GM21360 (cell line): ENCODE measurements around the gene VAMP2.

ENCODE experiments used
- ATAC-seq: cut with Tn5 transposase; IDR thresholded peaks from one replicate; pipeline ENCODE4 v1.9.1; 2021; ENCODE audit warnings: mild to moderate bottlenecking, moderate library complexity; ENCODE audit not compliant: unreplicated experiment

The VAMP2 gene

DNA sequence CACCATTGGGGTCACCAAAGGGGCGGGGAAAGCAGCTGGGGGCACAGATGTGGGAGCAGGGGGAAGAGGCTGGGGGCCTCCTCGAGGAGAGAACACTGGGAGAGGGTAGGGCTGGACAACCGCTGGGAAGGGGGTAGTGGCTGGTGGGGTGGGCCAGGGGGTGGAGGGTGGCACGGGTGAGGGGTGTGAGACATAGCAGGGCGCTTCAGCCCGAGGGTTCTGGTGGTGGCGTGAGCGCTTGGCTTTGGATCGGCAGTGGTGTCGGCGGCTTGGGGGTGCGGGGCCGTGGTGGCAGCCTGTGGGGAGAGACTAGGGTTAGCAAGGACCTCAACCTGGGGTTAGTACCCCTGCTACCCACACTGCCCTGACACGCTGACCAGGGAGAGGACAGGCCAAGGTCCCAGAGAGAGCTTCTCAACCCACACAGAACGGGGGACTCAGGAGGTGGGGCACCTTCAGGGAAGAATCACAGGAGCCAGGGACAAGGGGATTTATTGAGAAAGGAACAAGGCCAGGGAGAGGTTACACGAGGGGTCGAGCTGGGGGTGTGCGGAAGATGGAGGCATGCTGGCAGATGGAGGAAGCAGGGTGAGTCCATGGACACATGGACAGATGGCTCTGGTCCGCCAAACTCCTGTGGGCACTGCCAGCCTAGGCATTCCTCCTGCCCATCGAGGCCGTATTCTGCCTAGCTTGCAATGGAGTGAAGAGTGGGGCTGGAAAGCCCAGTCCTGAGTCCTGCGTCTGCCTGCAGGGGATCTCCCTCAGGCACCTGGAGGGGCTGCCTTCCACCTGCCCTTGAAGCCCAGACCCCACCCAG, 19.0 kb downstream of the VAMP2 start:
- no peak for ATAC-seq

DNA sequence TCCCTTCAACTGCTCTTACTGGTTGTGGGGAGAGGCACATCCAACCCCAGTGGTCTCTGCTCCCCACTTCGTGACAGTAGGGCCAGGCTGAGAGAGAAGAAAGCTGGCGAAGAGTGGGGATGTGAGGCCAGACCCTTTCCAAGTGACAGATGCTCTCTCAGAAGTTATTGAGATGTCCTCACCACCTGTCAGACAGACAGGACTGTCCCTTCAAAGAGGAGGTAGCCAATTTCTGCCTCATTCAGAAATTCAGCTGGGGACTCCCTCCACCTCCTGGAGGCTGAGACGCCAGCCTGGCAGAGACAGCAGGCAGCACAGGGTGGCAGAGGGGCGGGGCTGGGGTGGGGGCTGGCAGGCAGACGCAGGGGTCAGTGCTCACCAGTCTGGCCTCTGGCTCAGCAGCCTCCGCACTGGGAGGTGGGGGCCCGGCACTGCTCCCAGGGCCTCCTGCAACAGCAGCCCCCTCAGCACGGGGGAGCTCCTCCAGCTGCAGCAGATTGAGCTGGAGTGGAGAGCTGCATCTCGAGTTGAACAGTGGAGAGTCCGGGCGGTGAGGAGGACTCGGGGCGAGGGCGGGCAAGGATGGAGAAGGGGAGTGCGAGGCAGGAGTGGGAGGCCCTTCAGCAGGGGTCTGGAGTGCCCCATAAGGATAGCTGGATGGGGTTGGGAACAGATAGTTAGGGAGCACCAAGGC, 19.7 kb downstream of the VAMP2 start:
- no peak for ATAC-seq

DNA sequence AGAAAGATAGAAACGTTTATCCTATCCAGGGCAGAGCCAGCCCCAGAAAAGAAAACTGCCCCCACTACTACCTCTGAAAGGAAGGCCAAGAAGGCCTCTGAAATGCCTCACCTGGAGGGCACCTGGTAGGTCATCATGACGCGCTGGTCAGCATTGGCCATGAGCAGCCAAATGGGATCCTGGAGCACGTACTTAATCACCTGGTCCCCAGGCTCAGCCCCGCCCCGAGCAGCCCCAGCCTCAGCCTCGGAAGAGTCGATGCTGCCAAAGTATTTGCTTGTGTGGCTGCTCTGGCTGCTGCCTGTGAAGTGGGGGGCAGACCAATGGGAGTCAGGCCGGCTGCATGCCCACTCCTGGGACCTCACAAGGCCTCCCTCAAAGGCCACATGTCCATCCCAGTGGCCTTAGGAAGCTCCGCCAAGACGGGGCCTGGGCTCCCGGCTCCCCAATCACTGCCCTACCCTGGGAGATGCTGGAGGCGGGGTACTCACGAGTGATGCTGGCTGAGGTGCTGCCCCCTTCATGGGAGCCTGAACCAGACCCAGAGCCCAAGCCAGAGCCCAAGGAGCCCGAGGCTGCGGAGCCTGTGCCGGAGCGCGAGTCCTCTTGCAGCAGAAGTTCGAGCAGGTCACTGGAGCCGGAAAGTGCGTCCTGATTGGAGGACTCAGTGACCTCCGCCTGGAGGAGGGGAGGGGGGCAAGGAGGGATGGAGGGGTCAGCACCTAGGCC, 20.4 kb downstream of the VAMP2 start:
- ATAC-seq, result no peak

DNA sequence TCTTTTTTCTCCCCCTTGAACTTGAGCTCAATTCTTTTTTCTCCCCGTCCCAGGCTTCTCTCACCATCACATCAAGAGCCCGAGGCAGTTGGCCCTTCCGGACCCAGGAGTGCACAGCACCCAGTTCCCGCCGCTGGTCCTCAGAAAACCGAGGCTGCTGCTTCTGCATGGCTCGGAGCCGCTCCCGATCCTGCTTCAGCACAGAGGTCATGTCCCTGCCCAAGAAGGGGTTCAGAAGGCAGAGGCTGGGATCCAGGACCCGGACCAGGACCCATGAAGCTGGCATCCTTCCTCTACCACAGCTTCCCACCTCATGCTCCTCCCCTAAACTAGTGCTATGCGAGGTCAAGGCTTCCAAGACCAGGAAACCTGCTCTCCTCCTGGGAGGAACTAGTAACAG, 21.0 kb downstream of the VAMP2 start:
- ATAC-seq, result no peak

DNA sequence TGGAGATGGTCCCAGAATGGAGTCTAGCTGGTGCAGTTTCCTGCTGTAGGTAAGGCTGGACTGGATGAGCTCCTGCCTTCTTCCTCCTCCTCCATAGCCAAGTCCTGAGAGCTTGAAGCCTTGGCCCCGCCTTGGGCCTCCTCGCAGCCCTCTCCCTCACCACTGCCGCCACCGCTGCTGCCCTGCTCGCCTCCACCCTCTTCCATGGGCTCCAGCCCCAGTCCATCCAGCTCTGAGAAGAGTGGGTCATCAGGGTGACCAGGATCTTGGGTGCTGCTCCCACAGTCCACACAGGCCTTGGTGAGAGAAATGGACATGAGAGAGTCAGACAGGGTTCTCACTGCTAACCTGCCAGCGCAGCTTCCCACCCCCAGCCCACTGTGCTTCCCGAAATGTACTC, 21.7 kb downstream of the VAMP2 start:
- no peak for ATAC-seq

DNA sequence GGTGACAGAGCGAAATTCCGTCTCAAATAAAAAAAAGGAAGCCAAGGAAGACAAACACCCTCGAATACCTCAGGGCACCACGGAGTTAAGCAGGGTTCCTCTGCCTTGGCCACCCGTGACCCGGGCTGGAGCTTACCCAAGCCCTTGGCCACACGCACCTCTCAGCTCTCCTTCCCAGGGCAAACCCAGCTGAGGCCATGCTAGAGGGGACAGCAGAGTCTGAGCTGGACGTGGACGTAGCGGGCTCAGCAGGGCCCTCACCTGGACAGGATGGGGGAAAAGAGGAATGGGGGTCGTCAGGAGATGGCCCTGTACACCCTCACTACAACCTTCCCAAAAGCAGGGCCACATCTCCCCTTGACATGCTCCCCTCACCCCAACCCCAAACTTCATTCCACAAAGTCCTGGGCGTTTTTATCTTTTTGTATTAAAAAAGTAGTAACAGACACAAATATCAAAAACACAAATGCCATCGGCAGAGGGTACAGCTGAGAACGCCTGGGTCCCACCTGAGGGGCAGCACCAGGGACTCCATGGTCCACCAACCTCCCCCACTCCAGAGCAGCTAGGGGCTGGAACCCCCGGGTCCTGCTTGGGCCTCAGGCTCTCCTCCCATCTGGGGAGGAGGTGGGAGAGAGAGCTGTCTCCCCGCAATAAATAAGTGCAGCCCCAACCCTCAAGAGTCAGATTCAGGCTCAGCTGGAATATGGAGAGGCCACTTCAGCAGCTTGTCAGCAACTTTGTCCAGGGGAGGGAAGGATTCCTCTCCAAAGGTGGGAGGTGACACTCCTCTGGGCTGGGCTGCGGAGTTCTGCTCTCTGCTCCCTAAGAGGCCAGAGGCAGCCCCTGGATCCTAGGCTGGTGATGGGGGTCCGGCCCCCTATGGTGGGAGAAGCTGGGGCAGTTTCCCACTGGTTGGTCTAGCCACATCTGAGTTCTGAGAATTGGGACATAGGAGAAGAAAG, 22.4 kb downstream of the VAMP2 start:
- no peak for ATAC-seq

DNA sequence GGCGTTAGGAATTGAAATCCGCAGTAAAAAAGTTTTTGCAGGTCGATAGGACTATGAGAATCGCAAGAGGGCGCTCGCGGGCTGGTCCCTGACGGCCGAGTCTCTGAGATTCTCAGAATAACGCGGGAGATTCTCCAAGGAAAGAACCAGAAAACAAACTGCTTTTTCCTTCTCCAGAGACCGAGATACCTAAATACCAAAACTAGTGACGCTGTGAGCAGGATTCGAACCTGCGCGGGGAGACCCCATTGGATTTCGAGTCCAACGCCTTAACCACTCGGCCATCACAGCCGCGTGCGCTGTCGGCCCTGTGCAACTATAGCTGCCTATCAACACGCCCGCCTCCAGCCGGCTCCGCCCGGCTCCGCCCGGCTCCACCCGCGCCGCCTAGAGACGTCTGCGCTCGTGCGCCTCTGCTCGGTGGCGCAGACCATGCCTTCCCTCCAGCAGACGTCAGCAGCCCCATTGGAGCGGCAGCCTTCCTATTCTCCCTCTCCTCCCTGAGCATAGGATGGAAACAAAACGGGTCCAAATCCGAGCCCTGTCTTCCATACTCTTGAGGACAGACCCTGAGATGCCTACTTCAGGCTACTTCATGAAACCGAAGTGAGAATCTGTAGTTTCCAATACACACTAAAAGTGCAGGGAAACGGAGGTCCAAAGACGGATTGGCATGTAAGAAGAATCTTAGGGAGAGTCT, 23.9 kb downstream of the VAMP2 start:
- ATAC-seq, result peak; percentile 80

DNA sequence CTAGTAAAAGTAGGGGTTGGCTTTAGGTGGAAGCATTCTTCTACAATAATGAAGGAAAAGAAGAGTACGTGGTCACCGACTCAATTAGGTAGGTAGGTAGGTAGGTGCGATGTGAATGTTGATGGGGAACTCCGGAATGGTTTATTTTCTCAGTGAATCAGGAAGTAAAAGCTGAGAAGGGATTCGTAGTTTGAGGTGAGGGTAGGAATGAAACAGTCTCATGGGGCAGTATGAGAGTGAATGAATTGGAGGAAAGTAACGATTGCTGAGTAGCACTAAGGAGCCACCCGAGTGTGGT, 24.4 kb downstream of the VAMP2 start:
- no peak for ATAC-seq

DNA sequence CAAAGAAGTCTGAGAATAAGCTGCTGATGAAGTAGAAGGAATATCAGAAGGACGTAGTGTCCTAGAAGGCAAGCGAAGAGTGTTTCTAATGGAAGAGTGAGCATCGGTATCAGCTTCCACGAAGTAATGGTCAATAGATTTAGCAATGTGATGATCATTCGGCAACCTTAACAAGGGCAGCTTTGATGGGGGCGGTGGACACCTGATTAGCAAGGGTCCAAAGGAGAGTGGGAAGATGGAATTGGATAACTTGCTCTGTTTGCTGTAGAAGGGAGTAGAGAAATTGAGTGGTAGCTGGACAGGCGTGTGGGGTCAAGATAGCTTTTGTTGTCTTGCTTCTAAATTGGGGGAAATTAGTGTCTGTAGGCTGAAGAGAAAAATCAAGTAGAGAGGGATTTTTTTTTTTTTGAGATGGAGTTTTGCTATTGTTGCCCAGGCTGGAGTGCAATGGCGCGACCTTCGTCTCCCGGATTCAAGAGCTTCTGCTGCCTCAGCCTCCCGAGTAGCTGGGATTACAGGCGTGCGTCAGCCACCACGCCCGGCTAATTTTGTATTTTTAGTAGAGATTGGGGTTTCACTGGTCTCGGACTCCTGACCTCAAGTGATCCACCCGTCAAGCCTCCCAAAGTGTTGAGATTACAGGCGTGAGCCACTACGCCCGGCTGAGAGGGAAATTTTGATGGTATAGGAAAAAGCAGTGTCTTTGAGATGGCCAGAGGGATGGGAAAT, 24.9 kb downstream of the VAMP2 start:
- no peak for ATAC-seq

DNA sequence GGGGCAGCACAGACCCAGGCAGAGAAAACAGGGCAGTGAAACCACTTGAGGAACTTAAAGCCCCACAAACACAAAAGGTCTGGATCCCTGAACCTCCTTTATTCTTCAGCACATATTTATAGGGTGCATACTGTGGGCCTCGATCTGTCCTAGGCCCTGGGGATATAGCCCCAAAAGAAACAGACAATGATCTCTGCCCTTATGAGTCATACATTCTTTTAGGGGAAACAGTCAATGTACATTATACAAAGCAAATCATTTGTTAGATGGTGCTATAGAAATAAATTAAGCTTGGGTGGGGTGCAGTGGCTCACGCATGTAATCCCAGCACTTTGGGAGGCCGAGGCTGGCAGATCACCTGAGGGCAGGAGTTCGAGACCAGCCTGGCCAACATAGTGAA, 28.8 kb downstream of the VAMP2 start:
- no peak for ATAC-seq

DNA sequence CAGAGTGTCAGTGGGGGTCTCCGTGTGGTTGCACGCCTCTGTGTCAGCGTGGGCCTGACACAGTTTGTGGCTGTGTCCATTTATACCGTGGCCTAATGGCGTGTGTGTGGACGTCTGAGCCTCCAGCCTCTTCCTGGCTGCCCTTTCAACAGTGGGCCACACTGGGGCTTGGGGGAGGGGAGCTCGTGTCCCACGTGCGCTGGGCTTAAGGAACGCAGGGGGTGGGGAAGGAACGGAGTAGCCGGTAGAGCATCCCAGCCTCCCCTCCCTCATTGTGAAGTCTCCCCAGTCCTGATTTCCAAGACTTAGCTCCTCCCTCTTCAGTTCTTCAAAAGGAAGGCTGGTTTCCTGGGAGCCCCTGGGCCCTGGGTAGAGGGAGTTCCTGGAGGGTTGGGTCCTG, 29.3 kb downstream of the VAMP2 start:
- no peak for ATAC-seq

DNA sequence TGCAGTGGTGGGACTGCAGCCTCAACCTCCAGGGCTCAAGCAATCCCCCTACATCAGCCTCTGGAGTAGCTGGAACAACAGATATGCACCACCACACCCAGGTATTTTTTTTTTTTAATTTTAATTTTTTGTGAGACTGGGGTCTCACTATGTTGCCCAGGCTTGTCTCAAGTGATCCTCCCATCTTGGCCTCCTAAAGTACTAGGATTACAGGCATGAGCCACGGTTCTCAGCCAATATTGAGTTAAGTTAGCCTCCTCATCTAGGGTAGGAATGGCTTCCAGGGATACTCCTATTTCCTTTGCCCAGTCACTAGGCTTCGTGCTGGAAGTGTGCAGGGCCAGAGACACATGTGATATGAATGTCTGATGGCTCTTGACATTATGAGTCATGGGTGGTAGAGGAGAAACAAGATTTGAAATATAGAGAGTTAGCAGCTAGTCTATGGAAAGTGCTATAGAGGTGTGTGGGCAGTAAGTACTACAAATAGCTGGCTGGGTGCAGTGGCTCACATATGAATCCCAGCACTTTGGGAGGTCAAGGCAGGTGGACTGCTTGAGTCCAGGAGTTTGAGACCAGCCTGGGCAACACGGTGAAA, 30.8 kb downstream of the VAMP2 start:
- ATAC-seq, result no peak

DNA sequence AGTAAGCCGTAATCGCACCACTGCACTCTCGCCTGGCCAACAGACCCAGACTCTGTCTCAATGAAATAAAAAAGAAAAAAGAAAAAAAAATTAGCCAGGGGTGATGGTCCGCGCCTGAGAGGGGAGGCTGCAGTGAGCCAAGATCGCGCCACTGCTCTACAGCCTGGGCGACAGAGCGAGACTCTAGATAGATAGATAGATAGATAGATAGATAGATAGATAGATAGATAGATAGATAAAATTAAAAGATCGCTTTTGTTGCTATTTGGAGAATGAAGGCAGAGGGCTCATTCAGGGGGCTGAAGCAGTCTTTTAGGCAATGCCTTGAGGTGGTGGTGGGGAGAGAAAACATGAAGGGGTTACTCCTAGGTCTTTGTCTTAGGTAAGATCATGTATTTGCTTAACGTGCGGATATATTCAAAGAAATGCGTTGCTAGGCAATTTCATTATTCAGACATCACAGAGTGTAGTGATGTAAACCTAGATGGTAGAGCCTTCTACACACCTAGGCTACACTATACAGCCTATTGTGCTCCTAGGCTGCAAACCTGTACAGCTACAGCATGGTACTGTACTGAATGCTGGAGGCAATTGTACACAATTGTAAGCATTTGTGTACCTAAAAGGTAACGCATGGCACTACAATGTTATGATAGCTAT, 34.5 kb downstream of the VAMP2 start:
- no peak for ATAC-seq

DNA sequence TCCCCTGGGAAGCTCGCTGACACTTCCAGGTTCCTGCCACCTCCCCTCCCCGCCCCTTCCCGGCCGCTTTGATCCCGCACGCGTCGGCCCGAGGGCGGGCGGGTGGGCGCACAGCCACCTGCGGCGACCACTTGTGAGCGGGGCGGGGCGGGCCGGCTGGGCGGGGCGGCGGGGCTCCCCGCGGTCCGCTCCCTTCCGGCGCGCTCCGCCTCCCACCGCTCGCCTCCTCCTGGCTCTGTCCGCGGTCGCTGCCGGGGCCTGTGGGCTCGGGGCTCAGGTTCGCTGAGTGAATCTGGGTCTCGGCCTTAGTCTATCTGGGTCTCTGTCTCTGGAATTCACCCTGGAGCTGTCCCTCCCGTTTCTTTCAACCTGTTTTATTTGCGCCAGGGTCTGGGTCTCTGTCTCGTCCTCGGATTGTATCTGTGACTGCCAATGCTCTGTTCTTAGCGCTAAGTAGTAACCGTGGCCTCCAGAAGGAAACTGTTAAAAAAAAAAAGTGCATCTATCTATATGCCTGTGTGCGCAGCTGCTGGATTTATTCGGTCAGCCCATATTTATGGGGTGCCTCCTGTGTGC, 36.2 kb downstream of the VAMP2 start:
- ATAC-seq, result no peak

DNA sequence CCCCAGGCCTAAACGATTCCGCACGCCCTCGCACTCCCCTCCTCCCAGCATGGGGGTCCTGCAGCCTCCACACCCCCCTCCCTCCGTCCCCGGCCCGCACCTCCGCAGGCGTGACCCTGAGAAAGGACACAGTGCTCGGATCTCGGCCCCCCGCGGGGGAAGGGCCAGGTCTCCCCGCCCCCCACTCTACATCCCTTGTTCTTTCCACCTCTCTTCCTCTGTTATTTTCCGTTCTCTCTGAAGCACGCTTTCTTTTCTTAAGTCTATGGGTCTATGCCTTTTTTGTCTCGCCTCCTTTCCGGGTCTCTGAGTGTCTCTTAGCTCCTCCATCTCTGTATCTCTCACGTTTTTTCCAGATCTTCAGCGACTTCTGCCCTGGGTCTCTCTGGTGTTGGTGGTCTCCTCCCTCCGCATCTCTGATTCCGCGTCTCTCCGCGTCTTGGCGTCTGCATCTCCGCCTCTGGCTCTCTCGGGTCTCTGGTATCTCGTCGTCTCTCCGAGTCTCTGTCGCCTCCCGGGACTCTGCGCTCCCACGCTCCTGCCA, 36.7 kb downstream of the VAMP2 start:
- no peak for ATAC-seq

DNA sequence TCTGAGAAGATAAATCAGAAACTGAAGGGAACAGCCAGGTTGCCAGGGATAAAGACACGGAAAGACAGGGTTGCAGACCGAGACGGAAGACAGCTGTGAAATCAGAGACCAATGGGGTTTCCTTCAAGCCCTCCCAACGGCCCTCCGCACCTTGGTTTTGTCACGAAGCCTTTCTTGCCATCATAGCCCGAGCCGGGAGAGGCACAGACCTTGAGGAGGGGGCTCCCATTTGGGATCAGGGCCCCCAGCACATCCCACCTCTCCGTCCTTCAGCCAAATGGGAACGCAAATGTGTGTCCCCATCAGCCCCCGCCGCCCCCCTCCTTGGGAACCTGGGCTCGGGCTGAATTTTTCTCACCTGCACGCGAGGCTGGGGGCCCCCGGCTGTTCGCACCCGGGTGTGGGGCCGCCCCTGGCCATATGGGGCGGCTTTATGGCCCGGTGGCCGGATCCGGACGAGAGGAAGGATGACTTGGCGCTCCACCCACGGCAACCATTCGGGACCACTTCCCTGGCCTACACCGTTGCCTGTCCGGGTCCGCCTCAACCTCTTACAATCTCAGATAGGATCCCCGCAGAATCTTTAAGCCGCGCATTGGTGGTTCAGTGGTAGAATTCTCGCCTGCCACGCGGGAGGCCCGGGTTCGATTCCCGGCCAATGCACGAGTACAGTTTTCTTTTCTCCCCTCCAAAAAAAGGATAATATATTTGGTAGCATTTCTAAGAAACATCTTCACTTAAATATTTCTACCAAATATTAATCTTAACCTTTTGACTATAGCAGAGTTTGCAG, 37.4 kb downstream of the VAMP2 start:
- ATAC-seq, result no peak
